T1000 (cell line): ENCODE measurements around the gene ACTN4.
"Not testable (repeated sequence)": the region's sequence is repeated elsewhere in the genome, so short reads cannot be mapped to it uniquely, and the experiment has no call there.

ENCODE experiments used
- DNase-seq: peaks from one replicate; lab custom pipeline; 2025; ENCODE audit warnings: mixed read lengths; lab: John Stamatoyannopoulos, UW

Gene ACTN4

GRCh38 chr19:38737921-38738737 lies 90.7 kb downstream of the ACTN4 start:
- no peak for DNase-seq

- DNase-seq, result no peak
These were observed 92.2 kb downstream of the ACTN4 start for GRCh38 chr19:38739440-38740256.

GRCh38 chr19:38740257-38740592 lies 92.8 kb downstream of the ACTN4 start:
- no peak for DNase-seq

- no peak for DNase-seq
These were observed 93.5 kb downstream of the ACTN4 start for GRCh38 chr19:38740932-38741331.

GRCh38 chr19:38741670-38742069 lies 94.2 kb downstream of the ACTN4 start:
- no peak for DNase-seq

- DNase-seq, result no peak
These were observed 94.8 kb downstream of the ACTN4 start for GRCh38 chr19:38742296-38742695.

- no peak for DNase-seq
These were observed 95.5 kb downstream of the ACTN4 start for GRCh38 chr19:38742906-38743305.

GRCh38 chr19:38743394-38744297 lies 96.2 kb downstream of the ACTN4 start:
- no peak for DNase-seq

- DNase-seq, result no peak
These were observed 96.8 kb downstream of the ACTN4 start, which contains the start of gene CAPN12 for GRCh38 chr19:38744298-38744681. TSS of gene CAPN12 (minus strand) at chr19:38744474. CDS start at chr19:38744165, 309 bp downstream.

- DNase-seq, result no peak
These were observed 97.4 kb downstream of the ACTN4 start for GRCh38 chr19:38744874-38745273.

GRCh38 chr19:38745316-38745715 lies 97.9 kb downstream of the ACTN4 start:
- no peak for DNase-seq

- DNase-seq, result not testable (repeated sequence)
These were observed 106.3 kb downstream of the ACTN4 start for GRCh38 chr19:38753783-38754182.

GRCh38 chr19:38754196-38754595 lies 106.7 kb downstream of the ACTN4 start:
- not testable (repeated sequence) for DNase-seq

- DNase-seq, result no peak
These were observed 112.1 kb downstream of the ACTN4 start for GRCh38 chr19:38759590-38760003.

GRCh38 chr19:38760805-38761517 lies 113.5 kb downstream of the ACTN4 start:
- not testable (repeated sequence) for DNase-seq

- not testable (repeated sequence) for DNase-seq
These were observed 114.5 kb downstream of the ACTN4 start for GRCh38 chr19:38761884-38762389.

- DNase-seq, result no peak
These were observed 116.4 kb downstream of the ACTN4 start for GRCh38 chr19:38763795-38764220.

- no peak for DNase-seq
These were observed 117.8 kb downstream of the ACTN4 start for GRCh38 chr19:38765214-38765613.

GRCh38 chr19:38766276-38767047 lies 119.0 kb downstream of the ACTN4 start:
- no peak for DNase-seq

GRCh38 chr19:38769635-38770211 lies 122.3 kb downstream of the ACTN4 start:
- DNase-seq, result peak; percentile 14
